Measurements from ENCODE around the gene GPR26. TPM values are rescaled to one million over a fixed set of nuclear protein-coding genes. Genes with fewer than 3 reads are reported as not detected.
A peak's percentile ranks its signal among the peaks of the same experiment; 100 is the strongest.

Gene GPR26
- total RNA-seq, 6 experiments from 2014 or later = not detected

DNA sequence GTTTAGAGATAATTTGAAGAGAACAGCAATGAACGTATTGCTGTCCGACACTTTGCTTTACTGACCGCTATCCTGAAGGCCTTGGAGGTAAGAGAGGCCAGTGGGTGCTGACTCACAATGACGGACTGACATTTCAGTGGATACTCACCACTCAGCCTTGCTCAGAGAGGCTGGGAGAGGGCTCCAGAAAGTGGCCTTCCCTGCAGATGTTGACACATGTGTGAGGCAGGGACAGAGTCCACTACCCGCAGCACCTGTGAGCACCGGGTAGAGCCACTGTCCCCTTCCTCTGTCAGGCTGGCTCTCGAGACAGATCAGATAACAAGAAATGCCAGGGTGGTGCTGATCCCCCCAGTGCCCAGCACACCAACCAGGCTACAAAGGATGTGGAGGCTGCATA lies 75.0 kb downstream of the GPR26 start:
- H3K27me3 ChIP-seq = no peaks in the 10 kb centered on the region
- TF ChIP-seq, protein P1, sequence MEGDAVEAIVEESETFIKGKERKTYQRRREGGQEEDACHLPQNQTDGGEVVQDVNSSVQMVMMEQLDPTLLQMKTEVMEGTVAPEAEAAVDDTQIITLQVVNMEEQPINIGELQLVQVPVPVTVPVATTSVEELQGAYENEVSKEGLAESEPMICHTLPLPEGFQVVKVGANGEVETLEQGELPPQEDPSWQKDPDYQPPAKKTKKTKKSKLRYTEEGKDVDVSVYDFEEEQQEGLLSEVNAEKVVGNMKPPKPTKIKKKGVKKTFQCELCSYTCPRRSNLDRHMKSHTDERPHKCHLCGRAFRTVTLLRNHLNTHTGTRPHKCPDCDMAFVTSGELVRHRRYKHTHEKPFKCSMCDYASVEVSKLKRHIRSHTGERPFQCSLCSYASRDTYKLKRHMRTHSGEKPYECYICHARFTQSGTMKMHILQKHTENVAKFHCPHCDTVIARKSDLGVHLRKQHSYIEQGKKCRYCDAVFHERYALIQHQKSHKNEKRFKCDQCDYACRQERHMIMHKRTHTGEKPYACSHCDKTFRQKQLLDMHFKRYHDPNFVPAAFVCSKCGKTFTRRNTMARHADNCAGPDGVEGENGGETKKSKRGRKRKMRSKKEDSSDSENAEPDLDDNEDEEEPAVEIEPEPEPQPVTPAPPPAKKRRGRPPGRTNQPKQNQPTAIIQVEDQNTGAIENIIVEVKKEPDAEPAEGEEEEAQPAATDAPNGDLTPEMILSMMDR (IDR thresholded peaks at IDR 0.05) = no peak
- no peak for TF ChIP-seq POLR2A (IDR thresholded peaks at IDR 0.05)
- H3K4me3 ChIP-seq = no peak overlapping the region
- no peaks in the 10 kb centered on the region for H3K9me3 ChIP-seq
- H3K27ac ChIP-seq = no peak overlapping the region
- intact Hi-C loops (cut with DNase I) = no loop called here
- WGBS (ENCODE audit: insufficient coverage, low coverage, low lambda C conversion rate, missing lambda C conversion rate) = 45% methylated on average over 4 of the region's 7 CpGs
- H3K36me3 ChIP-seq = no peaks in the 10 kb centered on the region
- no peak for ATAC-seq
- H3K4me1 ChIP-seq = no peaks in the 10 kb centered on the region
- peak in 1 of 3 donors; percentile 9 for DNase-seq

DNA sequence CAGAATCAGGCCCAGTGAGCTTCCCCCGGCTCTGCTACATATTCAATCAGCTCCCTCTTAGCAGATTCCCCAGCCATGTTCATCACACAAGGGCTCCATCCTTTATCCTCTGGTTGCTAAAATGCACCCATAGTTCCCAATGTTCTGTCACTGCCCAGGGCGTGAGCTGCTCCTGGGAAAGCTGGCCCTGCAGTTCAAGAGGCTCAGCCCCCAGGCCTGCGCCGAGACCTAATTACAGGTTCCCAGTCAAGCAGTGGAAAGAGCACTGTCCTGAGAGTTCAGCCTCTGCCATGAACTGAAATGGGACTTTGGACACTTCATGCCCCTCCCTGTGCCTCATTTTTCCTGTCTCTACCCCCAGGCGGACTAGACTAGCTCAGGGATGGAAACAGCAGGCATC lies 75.6 kb downstream of the GPR26 start:
- ATAC-seq = no peak
- Histone ChIP-seq H3K9me3 (no peaks in the 10 kb centered on the region), H3K27ac (no peak overlapping the region), H3K36me3 (no peaks in the 10 kb centered on the region), H3K4me1 (no peaks in the 10 kb centered on the region), H3K27me3 (no peaks in the 10 kb centered on the region), H3K4me3 (no peak overlapping the region)
- 74% methylated on average over 3 of the region's 5 CpGs for WGBS (ENCODE audit: insufficient coverage, low coverage, low lambda C conversion rate, missing lambda C conversion rate)
- TF ChIP-seq POLR2A (IDR thresholded peaks at IDR 0.05) = no peak
- TF ChIP-seq, protein P1 (IDR thresholded peaks at IDR 0.05) = no peak
- intact Hi-C loops (cut with DNase I) = no loop called here
- DNase-seq = no peak

DNA sequence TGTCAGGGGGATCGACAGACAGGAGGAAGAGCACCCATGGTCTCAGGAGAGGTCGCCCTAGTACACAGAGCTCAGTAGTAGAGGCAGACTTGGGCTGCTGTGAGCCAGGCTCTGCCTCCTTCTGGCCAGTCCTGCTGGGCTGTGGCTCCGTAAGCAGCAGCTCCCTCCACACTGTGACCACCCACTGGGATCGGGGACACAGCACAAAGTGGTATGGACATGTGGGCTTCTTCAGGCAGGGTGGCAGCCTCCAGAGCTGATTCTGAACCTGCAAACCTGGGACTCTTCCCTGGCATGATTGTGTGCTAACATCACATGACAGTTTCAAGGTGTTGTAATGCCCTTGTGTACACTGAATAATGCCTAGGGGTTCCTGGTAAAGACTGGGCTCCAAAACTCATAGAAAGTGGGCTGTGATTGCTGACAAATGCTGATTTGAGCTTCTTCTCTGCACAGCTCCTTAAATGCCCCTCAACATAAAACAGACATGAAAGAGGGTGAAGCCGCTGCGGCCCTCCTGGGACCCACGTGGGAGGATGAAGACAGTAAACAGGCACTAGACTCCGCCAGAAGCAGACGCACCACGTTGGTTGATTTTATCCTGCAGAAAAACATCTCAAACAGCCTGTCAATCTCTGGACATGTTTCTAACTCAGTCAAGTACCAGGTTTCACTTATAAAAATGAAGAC lies 76.7 kb downstream of the GPR26 start:
- intact Hi-C loops (cut with DNase I) = no loop called here
- no peak overlapping the region for H3K4me3 ChIP-seq
- DNase-seq (no peak), ATAC-seq (no peak)
- no peaks in the 10 kb centered on the region for H3K36me3 ChIP-seq
- TF ChIP-seq POLR2A (IDR thresholded peaks at IDR 0.05) = no peak
- TF ChIP-seq, protein P1 (IDR thresholded peaks at IDR 0.05) = no peak
- H3K27ac ChIP-seq = no peak overlapping the region
- H3K27me3 ChIP-seq = no peaks in the 10 kb centered on the region
- no peaks in the 10 kb centered on the region for H3K9me3 ChIP-seq
- H3K4me1 ChIP-seq = no peaks in the 10 kb centered on the region
- WGBS (ENCODE audit: insufficient coverage, low coverage, low lambda C conversion rate, missing lambda C conversion rate) = 52% methylated on average over 7 of the region's 10 CpGs

- Histone ChIP-seq H3K4me3 (no peak overlapping the region), H3K9me3 (no peaks in the 10 kb centered on the region), H3K36me3 (no peaks in the 10 kb centered on the region), H3K4me1 (no peaks in the 10 kb centered on the region), H3K27me3 (no peaks in the 10 kb centered on the region), H3K27ac (no peak overlapping the region)
- intact Hi-C loops (cut with DNase I) = no loop called here
- WGBS (ENCODE audit: insufficient coverage, low coverage, low lambda C conversion rate, missing lambda C conversion rate) = 44% methylated on average over 13 of the region's 13 CpGs
- no peak for TF ChIP-seq POLR2A (IDR thresholded peaks at IDR 0.05)
- TF ChIP-seq, protein P1 (IDR thresholded peaks at IDR 0.05) = no peak
- DNase-seq (no peak), ATAC-seq (peak in 1 of 4 donors; percentile 15)
Measured at GRCh38 chr10:123743441-123744223, 77.5 kb downstream of the GPR26 start.
